GM12801 (cell line): ENCODE results near the gene PDE2A.

Source experiments
- CTCF ChIP-seq: IDR thresholded peaks from one replicate; pipeline ENCODE4 v1.5.1; 2011; ENCODE audit warnings: control low read depth; ENCODE audit not compliant: insufficient read length; ENCODE audit errors: extremely low read depth

The PDE2A gene

GRCh38 chr11:72672597-72673238 lies 1.5 kb downstream of the PDE2A start:
- no peak for TF ChIP-seq CTCF

GRCh38 chr11:72671152-72672099 lies 2.8 kb downstream of the PDE2A start:
- no peak for TF ChIP-seq CTCF

GRCh38 chr11:72670041-72670440 lies 4.2 kb downstream of the PDE2A start:
- TF ChIP-seq CTCF = no peak

- no peak for TF ChIP-seq CTCF
Measured at GRCh38 chr11:72669527-72669926, 4.7 kb downstream of the PDE2A start.

- no peak for TF ChIP-seq CTCF
Measured at GRCh38 chr11:72668629-72669347, 5.4 kb downstream of the PDE2A start.

GRCh38 chr11:72665911-72666472 lies 8.2 kb downstream of the PDE2A start:
- no peak for TF ChIP-seq CTCF

- TF ChIP-seq CTCF = no peak
Measured at GRCh38 chr11:72662036-72662435, 12.2 kb downstream of the PDE2A start.
